SK-N-DZ (cell line): ENCODE results near the gene PAM.

Source experiments
- DNase-seq: peaks from one replicate; pipeline ENCODE4 v3.0.0-alpha.2; 2015; ENCODE audit warnings: low spot score

Gene PAM

DNA sequence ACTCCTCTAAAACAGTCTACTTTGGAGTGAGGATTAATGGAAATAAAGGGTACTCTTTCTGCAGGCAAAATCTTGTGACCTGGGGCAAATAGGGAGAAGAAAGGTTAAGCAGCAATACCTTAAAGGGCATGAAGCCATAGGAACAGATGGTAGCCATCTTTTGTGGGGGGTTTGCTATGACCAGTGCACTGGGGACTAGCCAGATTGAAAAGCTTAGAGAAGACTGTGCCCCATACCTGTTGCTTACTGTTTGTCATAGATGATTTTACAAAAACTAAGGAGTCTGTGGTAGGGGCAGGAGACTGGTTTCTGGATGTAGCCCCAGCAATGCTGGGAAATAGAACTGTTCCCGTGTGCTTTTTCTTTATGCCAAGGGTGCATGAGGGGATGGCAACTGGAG, 58.6 kb downstream of the PAM start:
- no peak for DNase-seq

DNA sequence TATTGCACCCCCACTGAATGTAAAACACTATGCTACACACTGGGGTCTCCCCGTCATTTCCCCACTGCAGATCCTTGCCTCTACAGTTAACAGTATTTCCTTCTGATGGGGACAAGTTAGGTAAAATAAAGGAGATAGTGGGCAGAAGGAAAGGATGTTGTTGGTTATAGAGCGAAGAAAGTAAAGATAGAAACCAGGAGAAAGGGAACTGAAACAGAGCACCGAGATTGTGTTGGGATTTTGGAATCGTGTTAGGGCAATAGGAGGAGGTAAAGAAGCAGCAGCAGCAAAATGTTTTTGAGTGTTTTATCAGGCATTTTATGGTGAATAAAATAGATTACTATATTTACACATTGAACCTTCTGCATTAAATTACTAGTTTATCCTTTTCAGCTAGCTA, 60.0 kb downstream of the PAM start:
- no peak for DNase-seq

DNA sequence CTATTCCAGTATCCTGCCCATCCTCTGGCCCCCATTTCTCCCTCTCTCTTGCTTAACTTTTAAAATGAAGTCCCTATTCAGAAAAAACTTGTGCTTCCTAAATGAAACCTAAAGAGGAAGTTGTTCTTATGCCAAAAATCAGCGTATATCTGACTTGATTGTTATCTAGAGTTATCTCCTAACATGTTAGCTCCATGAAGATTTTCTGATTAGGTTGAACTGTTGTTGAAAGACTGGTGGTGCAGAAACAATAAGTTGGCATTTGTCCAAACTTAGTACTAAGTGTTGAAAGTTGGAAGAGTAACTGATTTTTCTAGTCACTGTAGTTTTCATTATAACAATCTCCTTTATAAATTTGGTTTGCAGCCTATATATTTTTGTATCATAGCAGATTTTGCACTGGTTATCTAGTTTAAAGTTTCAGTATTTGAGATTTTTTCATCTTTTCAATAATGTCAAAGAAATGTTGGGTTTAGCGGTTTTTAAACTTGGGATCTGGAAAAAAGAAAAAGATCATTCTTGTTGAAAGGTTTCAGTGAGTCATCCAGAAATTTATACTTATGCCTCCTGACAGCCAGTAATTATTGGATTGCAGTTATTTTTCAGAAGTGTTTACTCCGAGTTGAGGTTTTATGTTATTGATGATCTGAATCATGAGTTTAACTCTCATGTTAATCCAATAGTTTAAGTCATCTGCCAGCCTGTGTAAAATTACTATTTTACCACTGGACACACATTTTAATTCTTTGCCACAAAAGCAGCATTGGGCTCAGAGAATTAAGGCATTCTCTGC, 60.6 kb downstream of the PAM start:
- no peak for DNase-seq

DNA sequence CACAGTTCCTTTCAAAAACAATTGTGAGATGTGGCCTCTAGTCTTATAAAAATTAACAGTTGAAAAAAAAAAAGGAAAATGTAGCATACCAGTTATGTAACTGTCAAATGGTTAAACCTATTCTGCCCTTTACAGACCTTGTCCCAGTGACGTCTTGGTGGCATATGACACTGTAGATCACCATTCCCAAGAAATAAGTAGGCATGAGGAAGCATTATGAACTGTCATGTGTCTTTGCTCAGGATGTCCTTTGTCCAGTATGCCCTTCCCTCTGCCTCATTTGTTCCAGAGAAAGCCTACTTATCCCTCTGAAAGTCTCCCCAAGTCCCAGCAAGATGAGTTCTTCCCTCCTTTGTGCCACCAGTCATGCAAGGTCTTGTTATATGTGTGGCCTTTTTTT, 63.2 kb downstream of the PAM start:
- DNase-seq = no peak

DNA sequence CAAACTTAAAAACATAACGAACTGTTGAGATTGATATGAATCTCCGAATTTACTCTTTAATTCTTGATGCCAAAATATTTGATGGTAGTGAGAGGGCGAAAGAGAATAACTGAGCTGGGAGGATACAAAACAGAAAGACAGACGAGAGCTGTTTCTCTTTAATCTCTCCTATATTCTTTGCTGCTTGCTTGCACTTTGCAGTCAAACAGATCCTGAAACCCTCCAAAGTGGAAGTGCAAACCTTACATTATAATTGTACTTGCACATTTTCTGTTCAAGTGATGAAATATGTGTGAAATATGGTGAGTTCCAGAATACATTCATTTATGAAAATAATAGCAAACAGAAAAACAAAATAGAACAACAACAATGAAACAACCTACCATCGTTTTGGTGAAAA, 63.8 kb downstream of the PAM start:
- no peak for DNase-seq

DNA sequence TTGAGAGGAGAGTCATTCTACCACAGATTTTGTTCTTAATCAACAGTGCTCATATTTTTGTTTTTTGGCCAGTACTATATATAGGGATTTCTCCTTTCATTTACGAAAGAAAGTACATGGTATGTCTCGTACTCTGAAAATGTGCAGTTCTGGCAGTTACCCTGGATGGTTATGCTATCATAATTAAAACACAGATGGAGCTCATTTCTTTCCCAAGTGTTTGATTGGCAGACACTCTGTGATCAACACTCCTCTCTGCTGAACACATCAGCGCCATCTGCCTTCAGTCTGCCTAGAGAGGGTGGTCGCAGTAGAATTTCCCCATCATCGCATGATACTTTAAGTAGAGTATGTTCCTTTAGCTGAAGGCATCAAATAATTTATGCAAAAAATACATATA, 64.5 kb downstream of the PAM start:
- no peak for DNase-seq

DNA sequence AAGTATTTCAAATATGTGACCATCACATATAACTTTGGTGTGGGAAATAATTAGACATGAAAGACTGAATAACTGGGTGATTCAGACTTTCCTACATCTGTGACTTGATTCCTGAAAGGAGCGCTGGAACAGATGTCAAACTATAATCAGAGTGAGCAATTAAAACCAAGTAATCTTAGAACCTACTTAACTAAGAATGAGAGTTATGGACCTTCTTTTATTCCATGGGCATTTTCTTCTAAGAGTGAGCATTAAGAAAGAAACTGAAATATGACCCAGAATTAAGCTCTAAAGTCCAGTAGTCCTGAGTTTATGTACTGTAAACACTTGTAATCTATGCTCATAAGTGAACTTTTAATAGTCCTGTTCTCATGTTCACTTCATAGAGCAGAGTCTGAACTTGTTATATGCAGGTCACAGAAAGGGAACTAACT, 68.4 kb downstream of the PAM start:
- DNase-seq = no peak

DNA sequence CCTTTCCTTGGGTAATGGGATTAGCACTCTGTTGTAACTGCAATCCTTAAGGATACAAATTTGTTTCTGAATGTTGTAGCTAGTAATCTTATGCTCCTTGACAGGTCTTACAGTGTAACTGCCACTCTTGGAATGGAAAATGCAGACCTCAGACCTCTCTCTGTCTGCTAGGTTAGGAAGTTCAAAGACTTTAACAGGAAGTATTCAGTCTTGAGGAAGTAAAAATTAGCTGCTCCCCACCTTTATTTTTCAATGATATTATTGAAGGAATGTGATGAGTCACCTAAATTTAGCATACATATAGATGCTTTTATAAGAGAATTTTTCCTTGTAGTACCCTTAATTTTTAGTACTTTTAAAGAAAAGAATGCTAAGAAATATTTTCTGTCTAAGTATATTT, 71.5 kb downstream of the PAM start:
- peak; percentile 49 for DNase-seq

DNA sequence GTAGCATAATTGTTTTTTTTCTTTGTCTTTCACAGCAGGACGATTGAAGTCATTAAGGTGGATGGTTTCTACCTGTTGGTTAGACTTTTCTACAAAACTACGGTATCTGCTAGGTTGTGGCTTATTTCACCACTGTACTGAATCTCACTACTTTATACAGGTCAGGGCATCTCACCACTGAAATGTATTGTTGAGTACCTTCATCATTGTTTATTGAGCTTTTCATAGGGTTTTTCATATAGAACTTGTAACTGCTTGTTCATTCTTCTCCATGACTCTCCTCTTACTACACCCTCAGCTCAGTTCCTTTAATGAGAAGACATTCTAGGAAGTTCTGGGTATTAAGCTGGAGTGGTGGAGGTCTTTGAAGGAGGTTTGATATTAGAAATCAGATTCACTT, 75.1 kb downstream of the PAM start:
- DNase-seq = no peak

DNA sequence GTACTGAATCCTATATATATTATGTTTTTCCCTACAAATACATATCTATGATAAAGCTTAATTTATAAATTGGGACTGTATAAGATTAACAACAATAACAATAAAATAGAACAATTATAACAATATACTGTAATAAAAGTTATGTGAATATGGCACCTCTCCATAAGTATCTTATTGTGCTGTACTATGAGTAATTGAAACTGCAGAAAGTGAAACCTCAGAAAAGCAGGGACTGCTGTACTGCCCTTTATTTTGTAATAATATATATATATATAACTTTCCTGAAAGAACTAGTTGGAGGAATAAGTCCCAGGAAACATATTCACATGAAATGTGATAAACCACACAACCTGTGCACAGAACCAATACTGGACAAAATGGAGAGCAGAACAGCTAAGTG, 77.3 kb downstream of the PAM start:
- no peak for DNase-seq

DNA sequence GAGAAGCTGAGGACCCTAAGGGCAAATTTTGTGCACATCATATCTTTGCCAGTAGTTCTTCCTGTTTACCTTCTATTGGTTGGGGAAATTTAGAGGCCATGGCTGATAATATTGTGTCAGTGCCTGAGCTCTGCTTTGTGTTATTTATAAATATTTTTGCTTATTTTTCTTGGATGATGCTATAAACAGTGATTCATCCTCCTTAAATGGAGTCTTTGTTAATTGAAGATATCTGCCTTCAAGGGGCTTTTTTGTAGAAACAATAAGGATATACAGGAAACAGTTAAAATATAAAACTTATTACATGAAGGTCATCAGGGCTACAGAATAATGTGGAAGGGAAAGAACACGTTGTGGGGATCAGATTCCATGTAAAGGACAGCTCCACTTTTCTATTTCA, 78.0 kb downstream of the PAM start:
- no peak for DNase-seq

DNA sequence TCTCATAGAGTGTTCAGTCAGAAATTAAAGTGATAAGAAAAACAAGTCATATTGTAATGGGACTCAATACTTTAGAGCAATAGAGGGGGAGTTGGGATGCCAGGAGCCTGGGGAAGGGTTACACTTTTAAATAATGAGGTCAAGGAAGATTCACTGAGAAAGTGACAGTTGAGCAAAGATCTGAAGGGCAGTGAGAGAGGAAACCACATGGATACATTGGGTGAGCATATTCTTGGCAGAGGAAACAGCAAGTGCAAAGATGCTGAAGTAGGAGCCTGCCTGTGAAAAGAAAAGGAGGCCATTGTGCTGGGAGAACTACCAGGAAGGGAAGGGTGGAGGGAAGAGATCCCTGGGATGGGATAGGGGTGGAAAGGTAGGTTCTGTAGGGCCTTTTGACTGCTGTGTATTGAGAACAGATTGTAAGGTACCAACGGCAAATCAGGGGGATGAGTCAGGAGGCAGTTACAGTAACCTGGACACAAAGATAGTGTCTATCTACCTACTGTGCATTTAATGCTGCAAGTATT, 79.4 kb downstream of the PAM start:
- no peak for DNase-seq

DNA sequence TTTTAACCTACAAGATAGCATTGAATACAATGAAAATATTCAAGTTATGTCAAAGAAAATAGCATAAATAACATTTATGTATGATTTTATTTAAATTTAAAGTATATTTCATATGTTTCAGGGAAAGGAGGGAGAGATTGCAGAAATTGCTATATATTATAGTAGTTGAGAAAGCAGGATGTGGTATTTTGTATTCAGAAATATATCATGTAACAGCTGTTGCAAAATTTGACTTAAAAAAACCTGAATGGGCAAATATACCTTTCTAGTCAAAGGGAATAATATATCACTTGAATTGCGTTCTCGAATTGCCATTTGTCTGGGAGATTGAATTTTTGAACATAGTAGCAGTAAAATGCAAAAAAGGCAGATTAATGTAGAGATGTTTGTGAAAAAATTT, 80.6 kb downstream of the PAM start:
- DNase-seq = no peak

DNA sequence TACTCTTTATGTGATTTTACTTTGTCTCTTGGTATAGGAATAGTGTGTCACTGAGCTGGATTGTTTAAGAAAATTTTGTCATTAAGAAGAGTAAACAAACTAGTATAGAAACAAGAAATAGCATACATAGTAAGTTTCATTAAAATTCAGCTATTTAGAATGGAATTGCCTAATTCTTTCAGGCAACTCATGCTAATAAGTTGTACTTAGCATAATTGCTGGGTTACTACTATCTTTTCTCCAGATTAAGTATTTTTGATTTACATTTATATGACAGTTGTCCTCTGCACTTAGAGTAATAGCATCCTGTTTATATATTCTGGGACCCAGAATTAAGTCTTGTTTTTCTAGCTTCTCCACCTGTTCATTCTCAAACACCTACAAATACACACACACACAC, 85.9 kb downstream of the PAM start:
- no peak for DNase-seq

DNA sequence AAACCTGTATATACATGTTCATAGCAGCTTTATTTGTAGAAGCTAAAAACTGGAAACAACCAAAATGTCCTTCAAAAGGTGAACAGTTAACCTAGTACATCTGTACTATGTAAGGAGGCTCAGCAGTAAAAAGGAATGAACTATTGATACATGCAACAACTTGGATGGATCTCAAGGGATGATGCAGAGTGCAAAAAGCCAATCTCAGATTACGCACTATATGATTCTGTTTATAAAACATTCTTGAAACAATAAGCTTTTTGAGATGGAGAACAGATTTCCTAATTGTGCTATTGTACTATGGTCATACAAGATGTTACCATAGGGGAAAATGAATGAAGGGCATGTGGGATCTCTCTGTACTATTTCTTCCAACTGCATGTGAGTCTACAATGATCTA, 88.9 kb downstream of the PAM start:
- no peak for DNase-seq

DNA sequence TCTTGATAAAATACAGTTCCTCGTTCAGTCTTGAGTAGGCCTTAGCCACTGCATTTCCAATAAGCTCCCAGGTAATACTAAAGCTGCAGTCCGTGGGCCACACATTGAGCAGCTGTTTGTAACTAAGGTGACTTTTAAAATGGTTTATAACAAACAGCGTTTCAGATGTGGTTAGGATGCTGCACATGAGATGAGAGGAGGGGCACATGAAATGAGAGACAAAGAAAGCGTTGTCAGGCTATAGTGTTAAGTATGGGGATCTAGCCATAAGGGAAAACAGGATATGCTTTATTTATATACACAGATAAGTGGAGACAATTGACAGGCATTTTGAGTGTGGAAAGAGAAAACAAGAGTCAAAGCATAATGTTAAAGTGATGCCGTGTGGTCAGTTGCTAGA, 89.9 kb downstream of the PAM start:
- DNase-seq = no peak

DNA sequence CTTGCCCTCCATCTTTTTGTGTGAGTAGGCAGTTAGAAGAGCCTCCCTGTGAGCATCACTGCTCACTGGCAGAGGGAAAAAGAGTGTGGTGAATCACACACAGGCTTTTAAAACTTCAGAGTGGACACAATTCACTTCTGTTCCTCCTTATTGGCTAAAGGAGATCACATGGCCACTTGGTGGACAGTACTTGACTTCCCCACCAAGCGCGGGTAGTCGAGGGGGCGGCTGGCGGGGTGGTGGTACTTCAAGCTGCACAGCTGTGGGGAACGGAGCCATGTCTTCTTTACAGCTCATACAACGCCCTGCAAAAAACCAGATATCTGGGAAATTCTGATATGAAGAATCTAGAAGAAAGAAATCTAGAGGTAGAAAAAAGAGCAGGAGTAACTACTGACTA, 95.4 kb downstream of the PAM start:
- no peak for DNase-seq

DNA sequence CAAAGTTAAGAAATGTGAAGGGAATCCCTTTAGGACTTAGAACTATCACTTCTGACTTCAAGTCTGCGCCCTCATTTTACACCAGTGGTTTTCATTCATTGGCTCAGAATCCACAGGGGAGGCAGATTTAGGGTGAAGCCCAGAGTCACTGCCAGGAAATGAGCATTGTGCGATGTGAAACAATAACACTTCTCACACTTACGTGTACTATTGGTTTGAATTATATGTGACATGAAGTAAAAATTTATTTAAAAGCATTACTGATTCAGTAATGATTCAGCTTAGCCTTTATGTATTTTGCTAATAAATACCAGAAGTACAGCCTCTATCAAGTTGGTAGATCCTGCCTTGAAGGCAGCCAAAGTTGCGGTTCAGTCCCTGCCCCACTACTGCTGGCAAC, 98.6 kb downstream of the PAM start:
- DNase-seq = no peak

DNA sequence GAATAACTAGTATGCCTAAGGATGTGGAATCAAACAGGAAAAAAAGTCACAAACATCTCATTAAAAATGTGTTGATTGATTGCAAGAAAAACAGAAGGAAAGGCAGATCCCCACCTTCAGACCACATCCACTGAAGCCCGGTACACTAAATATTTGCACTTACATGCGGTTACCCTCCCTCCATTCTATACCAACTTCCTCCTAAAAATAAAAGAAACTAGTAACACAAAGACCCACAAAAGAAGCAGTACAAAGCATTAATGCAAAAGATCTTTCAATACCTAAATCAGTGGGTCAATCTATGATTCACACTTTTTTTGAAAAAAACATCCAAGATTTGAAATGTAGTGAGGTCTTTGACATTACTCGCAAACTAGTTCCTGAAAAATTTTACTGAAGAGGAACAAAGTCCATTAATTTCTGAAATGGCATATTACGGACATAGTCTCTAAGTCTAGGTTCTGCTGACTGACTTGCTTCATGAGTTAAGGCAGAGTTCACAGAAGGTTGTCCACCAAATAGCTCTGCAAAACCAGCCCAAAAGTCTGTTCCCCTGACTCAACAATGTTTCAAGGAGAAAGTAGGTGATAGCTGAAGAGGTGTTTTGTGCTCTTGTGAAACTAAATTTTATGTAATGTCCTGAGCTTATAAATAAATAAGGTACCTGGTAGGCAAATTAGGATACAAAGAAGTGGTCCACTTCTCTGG, 100.7 kb downstream of the PAM start:
- DNase-seq = no peak

DNA sequence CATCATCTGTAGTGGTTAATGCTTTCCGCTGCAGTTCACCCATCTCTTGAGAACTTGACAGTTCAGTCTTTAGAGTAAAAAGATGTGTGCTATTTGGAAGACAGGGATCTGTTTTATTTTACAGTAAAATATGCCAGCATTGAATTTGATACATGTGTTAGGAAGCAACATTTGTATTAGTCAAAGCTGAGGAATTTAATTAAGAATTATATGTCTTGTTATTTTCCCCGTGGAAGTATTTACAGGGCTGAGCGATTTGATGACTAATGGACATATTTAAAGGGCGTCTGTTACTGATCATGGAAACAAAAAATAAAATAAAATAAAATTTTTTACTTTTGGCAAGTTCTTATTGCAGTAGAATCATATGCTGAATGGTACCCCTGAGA, 101.3 kb downstream of the PAM start:
- no peak for DNase-seq

DNA sequence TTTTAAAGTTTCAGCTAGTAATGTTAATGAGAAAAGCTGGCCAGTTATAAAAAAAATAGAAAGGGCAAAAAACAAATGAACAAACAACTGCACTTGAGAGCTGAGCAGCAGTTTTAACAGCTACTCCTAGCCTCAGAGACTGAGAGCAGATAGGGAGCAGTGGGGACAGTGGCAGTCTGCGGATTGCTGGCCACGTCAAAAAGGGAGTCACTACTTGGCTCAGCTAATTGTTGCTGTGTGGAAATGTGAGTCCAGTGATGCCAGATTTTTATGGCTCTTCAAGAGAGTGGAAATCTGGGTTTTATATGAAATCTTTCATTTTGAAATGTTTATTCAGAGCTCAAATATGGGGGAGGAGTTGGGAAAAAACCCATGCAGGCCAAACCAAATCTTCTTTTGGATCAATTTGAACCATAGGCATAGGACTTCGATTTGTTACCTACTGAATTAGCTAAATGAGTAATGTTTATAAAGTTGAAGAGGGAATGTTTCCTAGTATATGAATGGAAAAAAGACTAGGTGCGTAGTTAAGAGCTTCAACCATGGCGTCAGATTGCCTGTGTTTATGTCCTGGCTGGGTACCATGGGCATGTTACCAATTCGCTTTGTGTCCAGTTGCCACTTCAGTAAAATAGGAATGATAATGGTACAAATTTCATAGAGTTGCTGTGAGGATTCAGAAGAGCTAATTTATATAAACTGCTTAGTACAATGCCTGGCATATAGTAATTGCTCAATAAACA, 102.1 kb downstream of the PAM start:
- DNase-seq = no peak

DNA sequence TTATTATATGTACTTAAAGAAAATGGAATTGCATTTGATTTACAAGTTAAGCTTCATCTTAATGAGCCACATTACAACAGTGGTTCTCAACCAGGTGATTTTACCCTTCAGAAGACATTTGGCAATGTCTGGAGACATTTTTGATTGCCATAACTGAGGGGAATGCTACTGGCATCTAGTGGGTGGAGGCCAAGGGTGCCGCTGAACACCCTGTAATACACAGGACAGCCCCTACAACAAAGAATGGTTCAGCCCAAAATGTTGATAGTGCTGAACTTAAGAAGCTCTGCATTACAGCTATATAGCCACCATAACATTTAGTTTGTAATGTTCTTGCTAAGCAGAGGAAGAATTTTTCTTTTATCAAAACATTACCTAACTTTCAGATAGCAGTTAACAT, 103.1 kb downstream of the PAM start:
- DNase-seq = no peak

DNA sequence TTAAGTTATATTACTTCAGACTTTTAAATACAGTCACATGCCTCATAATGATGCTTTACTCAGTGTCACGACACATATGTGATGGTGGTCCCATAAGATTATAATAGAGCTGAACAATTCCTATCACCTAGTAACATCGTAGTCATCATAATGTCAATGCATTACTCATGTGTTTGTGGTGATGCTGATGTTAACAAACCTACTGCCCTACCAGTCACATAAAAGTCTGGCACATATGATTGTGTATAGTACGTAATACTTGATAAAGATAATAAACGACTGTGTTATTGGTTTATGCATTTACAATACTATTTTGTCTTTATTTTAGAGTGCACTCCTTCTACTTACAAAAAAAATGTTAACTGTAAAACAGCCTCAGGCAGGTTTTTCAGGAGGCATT, 103.7 kb downstream of the PAM start:
- no peak for DNase-seq
